Activated naive CD4-positive, alpha-beta T cell treated with anti-CD3 and anti-CD28 coated beads, Interleukin-2, amount 50 U/mL, for 16 hours (primary cell): Measurements from ENCODE around the gene UTS2.

ENCODE experiments used
- DNase-seq: peaks from one replicate; pipeline ENCODE4 v3.0.0-alpha.2; 2020

UTS2 gene

GRCh38 chr1:7809742-7810141, 43.1 kb downstream of the UTS2 start:
- no peak for DNase-seq

- DNase-seq, result no peak
Observed at GRCh38 chr1:7808253-7808844, 44.5 kb downstream of the UTS2 start.

- DNase-seq, result no peak
Observed at GRCh38 chr1:7805460-7805859, 47.4 kb downstream of the UTS2 start.
